ENCODE results near the gene HTR3D. TPM values are rescaled to one million over a fixed set of nuclear protein-coding genes. Genes with fewer than 3 reads are reported as not detected.

The HTR3D gene
- total RNA-seq, 1 experiment from 2014 or later, result not detected

DNA sequence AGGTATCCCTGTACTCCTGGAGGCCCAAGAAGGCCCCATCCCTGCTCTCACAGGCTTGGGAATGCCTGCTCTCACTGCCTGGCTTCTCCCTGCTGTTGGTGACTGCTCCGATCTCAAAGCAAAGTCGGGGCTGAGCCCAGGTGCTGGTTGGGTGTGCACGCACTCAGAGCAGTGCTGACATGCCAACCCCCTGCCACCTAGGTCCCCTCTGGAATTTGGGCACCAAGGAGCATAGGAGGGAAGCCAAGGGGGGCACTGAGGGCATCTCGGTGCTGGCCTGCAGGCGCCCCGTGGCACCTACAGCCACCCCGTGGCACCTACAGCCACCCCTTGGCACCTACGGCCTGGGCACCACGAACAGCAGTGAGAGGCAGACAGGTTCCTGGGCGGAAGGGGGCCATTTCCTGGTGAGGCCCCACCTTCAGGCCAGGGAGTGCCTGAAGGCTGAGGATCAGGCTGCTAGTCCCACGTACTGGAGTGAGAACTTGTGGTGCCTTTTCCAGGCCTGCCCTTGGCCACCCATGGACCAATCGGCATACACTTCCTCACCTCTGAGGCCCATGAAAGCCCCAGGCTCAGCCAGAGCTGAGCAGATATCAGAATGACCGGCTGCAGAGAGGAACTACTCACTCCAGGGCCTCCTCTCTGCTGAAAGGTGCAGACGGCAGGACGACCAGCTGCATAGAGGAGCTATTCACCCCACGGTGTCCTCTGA is 49.7 kb downstream of the HTR3D start:
- no peak overlapping the region for H3K9ac ChIP-seq (ENCODE audit: low read length)
- no peaks in the 10 kb centered on the region for H3K9me3 ChIP-seq (ENCODE audit: low read length)
- no peak for DNase-seq
- H3K36me3 ChIP-seq (ENCODE audit: insufficient read depth, low read length), result no peaks in the 10 kb centered on the region
- H2AFZ ChIP-seq (ENCODE audit: low read length), result no peak overlapping the region
- peaks cover 5% of the 10 kb centered on the region; the same call in 1 of the 2 replicates for H3K4me1 ChIP-seq (ENCODE audit: low read length)
- H4K20me1 ChIP-seq (ENCODE audit: insufficient read depth, low read depth, low read length), result no peaks in the 10 kb centered on the region
- H3K4me3 ChIP-seq (ENCODE audit: low read length), result no peak overlapping the region
- no peaks in the 10 kb centered on the region for H3K9me2 ChIP-seq (replicated peaks; ENCODE audit: insufficient read depth, low read length)
- no peak overlapping the region for H3K27ac ChIP-seq (ENCODE audit: low read length)
- H3K79me2 ChIP-seq (ENCODE audit: low read length), result no peaks in the 10 kb centered on the region
- H3K4me2 ChIP-seq (ENCODE audit: low read depth, low read length, poor library complexity, severe bottlenecking), result no peak overlapping the region
- no peaks in the 10 kb centered on the region for H3K27me3 ChIP-seq (ENCODE audit: low read length)

DNA sequence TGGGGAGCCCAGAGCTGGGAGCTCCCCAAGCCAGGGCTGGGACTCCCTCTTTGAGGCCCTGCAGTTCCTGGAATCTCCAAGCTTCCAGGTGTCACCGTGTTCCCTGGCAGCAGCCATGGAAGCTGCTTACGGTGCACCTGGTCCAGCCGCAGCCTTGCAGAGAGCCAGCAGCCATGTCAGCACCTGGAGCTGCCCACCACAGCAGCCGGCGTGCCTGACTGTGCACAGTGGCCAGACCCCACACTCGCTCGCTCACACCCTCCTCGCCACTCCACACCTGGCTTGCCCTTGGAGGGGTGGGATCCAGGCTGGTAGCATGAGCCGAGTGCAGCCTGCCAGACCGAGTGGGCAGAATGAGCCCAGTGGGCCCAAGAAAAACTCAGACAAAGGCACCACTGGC is 50.5 kb downstream of the HTR3D start:
- no peak for DNase-seq
- Histone ChIP-seq H4K20me1 (ENCODE audit: insufficient read depth, low read depth, low read length) (no peaks in the 10 kb centered on the region), H3K4me3 (ENCODE audit: low read length) (no peak overlapping the region), H3K27me3 (ENCODE audit: low read length) (no peaks in the 10 kb centered on the region), H3K4me1 (ENCODE audit: low read length) (peaks cover 5% of the 10 kb centered on the region; the same call in 1 of the 2 replicates), H3K27ac (ENCODE audit: low read length) (no peak overlapping the region), H3K9ac (ENCODE audit: low read length) (no peak overlapping the region), H3K4me2 (ENCODE audit: low read depth, low read length, poor library complexity, severe bottlenecking) (no peak overlapping the region), H2AFZ (ENCODE audit: low read length) (no peak overlapping the region), H3K9me3 (ENCODE audit: low read length) (no peaks in the 10 kb centered on the region), H3K36me3 (ENCODE audit: insufficient read depth, low read length) (no peaks in the 10 kb centered on the region), H3K79me2 (ENCODE audit: low read length) (no peaks in the 10 kb centered on the region), H3K9me2 (replicated peaks; ENCODE audit: insufficient read depth, low read length) (no peaks in the 10 kb centered on the region)

DNA sequence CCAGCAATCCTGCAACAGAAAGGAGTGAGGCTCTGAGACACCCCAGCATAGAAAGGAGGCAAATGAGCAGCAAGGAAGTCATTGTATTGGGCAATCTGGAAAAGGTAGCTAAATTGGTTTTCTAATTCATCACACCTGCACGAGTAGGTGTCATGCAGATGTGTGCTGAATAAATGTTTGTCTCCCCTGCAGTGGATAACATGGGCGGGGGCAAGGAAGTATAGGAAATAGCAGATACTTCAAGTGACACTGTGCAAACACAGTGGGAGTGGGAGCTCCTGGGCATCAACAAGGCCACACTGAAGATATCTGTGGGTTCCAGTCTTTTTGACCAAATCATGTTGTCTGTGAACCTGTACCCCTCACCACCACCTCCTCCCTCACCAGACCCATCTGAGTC is 50.9 kb downstream of the HTR3D start:
- H3K27me3 ChIP-seq (ENCODE audit: low read length), result no peaks in the 10 kb centered on the region
- peaks cover 5% of the 10 kb centered on the region; the same call in 1 of the 2 replicates for H3K4me1 ChIP-seq (ENCODE audit: low read length)

DNA sequence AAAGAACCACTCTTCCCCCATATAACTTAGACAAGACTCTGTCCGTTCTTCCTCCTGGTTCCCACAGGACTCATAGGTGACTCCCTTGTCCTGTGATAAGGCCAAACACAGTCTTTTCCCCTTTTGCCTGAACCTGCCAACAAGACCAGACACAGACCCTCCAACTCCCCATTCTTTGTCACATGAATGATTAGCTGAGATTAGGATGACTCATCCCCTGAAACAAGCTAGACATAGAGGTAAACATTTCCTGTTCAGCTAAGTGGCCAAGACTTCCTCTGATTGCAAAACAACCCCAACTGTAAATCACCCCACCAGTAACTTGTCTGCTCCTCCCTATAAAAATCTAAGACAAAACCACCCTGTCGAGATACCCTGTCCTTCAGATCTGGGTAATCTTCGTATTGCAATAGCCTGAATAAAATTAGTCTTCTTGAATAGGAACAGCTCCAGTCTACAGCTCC is 53.9 kb downstream of the HTR3D start:
- no peaks in the 10 kb centered on the region for H3K79me2 ChIP-seq (ENCODE audit: low read length)
- no peaks in the 10 kb centered on the region for H3K9me3 ChIP-seq (ENCODE audit: low read length)
- H3K36me3 ChIP-seq (ENCODE audit: insufficient read depth, low read length), result no peaks in the 10 kb centered on the region
- H3K4me2 ChIP-seq (ENCODE audit: low read depth, low read length, poor library complexity, severe bottlenecking), result no peak overlapping the region
- H3K9me2 ChIP-seq (replicated peaks; ENCODE audit: insufficient read depth, low read length), result no peaks in the 10 kb centered on the region
- no peak overlapping the region for H3K27ac ChIP-seq (ENCODE audit: low read length)
- no peak for DNase-seq
- H2AFZ ChIP-seq (ENCODE audit: low read length), result no peak overlapping the region
- H3K4me1 ChIP-seq (ENCODE audit: low read length), result no peaks in the 10 kb centered on the region
- no peaks in the 10 kb centered on the region for H4K20me1 ChIP-seq (ENCODE audit: insufficient read depth, low read depth, low read length)
- H3K4me3 ChIP-seq (ENCODE audit: low read length), result no peak overlapping the region
- no peaks in the 10 kb centered on the region for H3K27me3 ChIP-seq (ENCODE audit: low read length)
- H3K9ac ChIP-seq (ENCODE audit: low read length), result no peak overlapping the region

More for the DNA sequence above, 50.9 kb downstream of the HTR3D start:
- H3K79me2 ChIP-seq (ENCODE audit: low read length), result no peaks in the 10 kb centered on the region
- no peak for DNase-seq
- no peak overlapping the region for H2AFZ ChIP-seq (ENCODE audit: low read length)
- H3K9me3 ChIP-seq (ENCODE audit: low read length), result no peaks in the 10 kb centered on the region
- no peak overlapping the region for H3K9ac ChIP-seq (ENCODE audit: low read length)
- no peak overlapping the region for H3K4me2 ChIP-seq (ENCODE audit: low read depth, low read length, poor library complexity, severe bottlenecking)
- H3K27ac ChIP-seq (ENCODE audit: low read length), result no peak overlapping the region
- H3K36me3 ChIP-seq (ENCODE audit: insufficient read depth, low read length), result no peaks in the 10 kb centered on the region
- H3K4me3 ChIP-seq (ENCODE audit: low read length), result no peak overlapping the region
- H4K20me1 ChIP-seq (ENCODE audit: insufficient read depth, low read depth, low read length), result no peaks in the 10 kb centered on the region
- H3K9me2 ChIP-seq (replicated peaks; ENCODE audit: insufficient read depth, low read length), result no peaks in the 10 kb centered on the region

Small RNA genes lying within 50 kb of the gene (small RNA-seq; reads per million reads assigned to genes)
- gene RF00019, result not detected

Other genes with a start within 250 kb of the HTR3D start
- 1.2 and 10.8 TPM in 2 replicates for gene MAP6D1, start 206.2 kb upstream of the HTR3D start, total RNA-seq (2014; rRNA removed; shearing (Covaris generic); ENCODE audit: low replicate concordance)
- 44.9 and 48.8 TPM in 2 replicates for gene PARL, start 146.9 kb upstream of the HTR3D start, total RNA-seq (2014; rRNA removed; shearing (Covaris generic); ENCODE audit: low replicate concordance)
- gene ABCC5, start 13.9 kb upstream of the HTR3D start, total RNA-seq (2014; rRNA removed; shearing (Covaris generic); ENCODE audit: low replicate concordance), result 79.9 and 86.5 TPM in 2 replicates
- not detected in 2 replicates for gene HTR3C, start 21.3 kb downstream of the HTR3D start, total RNA-seq (2014; rRNA removed; shearing (Covaris generic); ENCODE audit: low replicate concordance)
- not detected in 2 replicates for gene HTR3E, start 65.3 kb downstream of the HTR3D start, total RNA-seq (2014; rRNA removed; shearing (Covaris generic); ENCODE audit: low replicate concordance)
- 59.4 and 68.4 TPM in 2 replicates for gene EIF2B5, start 103.6 kb downstream of the HTR3D start, total RNA-seq (2014; rRNA removed; shearing (Covaris generic); ENCODE audit: low replicate concordance)
- 62.1 and 106 TPM in 2 replicates for gene DVL3, start 123.6 kb downstream of the HTR3D start, total RNA-seq (2014; rRNA removed; shearing (Covaris generic); ENCODE audit: low replicate concordance)
- 212 and 265 TPM in 2 replicates for gene AP2M1, start 143.1 kb downstream of the HTR3D start, total RNA-seq (2014; rRNA removed; shearing (Covaris generic); ENCODE audit: low replicate concordance)
- gene ABCF3, start 154.5 kb downstream of the HTR3D start, total RNA-seq (2014; rRNA removed; shearing (Covaris generic); ENCODE audit: low replicate concordance), result 61.6 and 62.9 TPM in 2 replicates
- not detected in 2 replicates for gene VWA5B2, start 197.8 kb downstream of the HTR3D start, total RNA-seq (2014; rRNA removed; shearing (Covaris generic); ENCODE audit: low replicate concordance)
- 80.1 and 108 TPM in 2 replicates for gene ALG3, start 217.2 kb downstream of the HTR3D start, total RNA-seq (2014; rRNA removed; shearing (Covaris generic); ENCODE audit: low replicate concordance)
- gene EEF1AKMT4, start 217.9 kb downstream of the HTR3D start, total RNA-seq (2014; rRNA removed; shearing (Covaris generic); ENCODE audit: low replicate concordance), result 30.3 and 49.6 TPM in 2 replicates
- gene CAMK2N2, start 229.8 kb downstream of the HTR3D start, total RNA-seq (2014; rRNA removed; shearing (Covaris generic); ENCODE audit: low replicate concordance), result 5.0 and 9.5 TPM in 2 replicates
- gene ECE2, start 244.3 kb downstream of the HTR3D start, total RNA-seq (2014; rRNA removed; shearing (Covaris generic); ENCODE audit: low replicate concordance), result 0.15 TPM in 1 of 2 replicates, not detected in the other